Peyer's patch (tissue), 4 donors: Measurements from ENCODE around the gene GABBR2.

ENCODE experiments used
- CTCF ChIP-seq, 6 experiments: fragments of 450-650 bp in 4 of 6; fragments of 200-600 bp in 2 of 6; sonication (generic) in 1 of 6; IDR thresholded peaks; one replicate each; pipeline ENCODE4 v1.5.1; 2017 to 2019; ENCODE audit warnings: antibody characterized with exemption in 6 of 6, mild to moderate bottlenecking in 3 of 6, moderate library complexity in 1 of 6
- POLR2A ChIP-seq, 2 donors: fragments of 450-650 bp; IDR thresholded peaks; one replicate each; pipeline ENCODE4 v1.5.1; 2017; ENCODE audit warnings: antibody characterized with exemption in 2 of 2, mild to moderate bottlenecking in 2 of 2, moderate library complexity in 2 of 2

GRCh38 chr9:98619788-98620187, 88.9 kb downstream of the GABBR2 start:
- TF ChIP-seq CTCF (IDR thresholded peaks at IDR 0.05), result no peak
- TF ChIP-seq POLR2A (IDR thresholded peaks at IDR 0.05), result no peak
